Caco-2 (cell line): Measurements from ENCODE around the gene FBN3. TPM values are rescaled to one million over a fixed set of nuclear protein-coding genes. Genes with fewer than 3 reads are reported as not detected.

Experiments
- BruUV-seq: library from RNA; stranded (reverse); fragments of 400-500 nt; replicated peaks from 2 replicates; lab custom pipeline; 2021; lab: Mats Ljungman, UMichigan
- CTCF ChIA-PET: fragments of 300-600 bp; sonication (Branson Sonifier 250); formaldehyde crosslinking; loops from one replicate; lab custom pipeline; 2022; ENCODE audit warnings: antibody characterized with exemption; lab: Charles Lee
- POLR2A ChIA-PET: fragments of 300-600 bp; sonication (Branson Sonifier 250); formaldehyde crosslinking; loops from one replicate; lab custom pipeline; 2022; ENCODE audit warnings: antibody characterized with exemption; lab: Charles Lee
- DNase-seq, 2 experiments: peaks; one replicate each; pipeline versions ENCODE4 v3.0.0 to v3.0.0-alpha.2; 2020 to 2022
- H3K27me3 ChIP-seq: replicated peaks from 2 replicates; pipeline ENCODE4 v1.6.0; 2011; ENCODE audit warnings: low read length; ENCODE audit not compliant: control insufficient read depth, insufficient read depth
- H3K36me3 ChIP-seq: 2 replicates; pipeline ENCODE4 v1.5.1; 2011; ENCODE audit warnings: low read length; ENCODE audit not compliant: control insufficient read depth, insufficient read depth
- H3K4me1 ChIP-seq: fragments of 250-450 bp; sonication (Bioruptor Pico); 2 replicates; pipeline ENCODE4 v1.5.1; 2020; ENCODE audit warnings: mild to moderate bottlenecking
- H3K4me3 ChIP-seq: 2 replicates; pipeline ENCODE4 v1.5.1; 2011; ENCODE audit warnings: low read depth, mild to moderate bottlenecking, control low read depth, low read length
- H3K9me3 ChIP-seq: fragments of 250-450 bp; sonication (Bioruptor Pico); 2 replicates; pipeline ENCODE4 v1.5.1; 2020; ENCODE audit warnings: mild to moderate bottlenecking, moderate library complexity
- H3K27ac Mint-ChIP-seq: one replicate; pipeline ENCODE4 v1.8.0; 2022; ENCODE audit warnings: mixed read lengths; ENCODE audit not compliant: unreplicated experiment
- H3K27me3 Mint-ChIP-seq: one replicate; pipeline ENCODE4 v1.8.0; 2022; ENCODE audit warnings: mixed read lengths; ENCODE audit not compliant: insufficient read depth, unreplicated experiment
- H3K36me3 Mint-ChIP-seq: one replicate; pipeline ENCODE4 v1.8.0; 2022; ENCODE audit warnings: mild to moderate bottlenecking, mixed read lengths; ENCODE audit not compliant: insufficient read depth, unreplicated experiment
- H3K4me1 Mint-ChIP-seq: one replicate; pipeline ENCODE4 v1.8.0; 2022; ENCODE audit warnings: low read depth, mixed read lengths; ENCODE audit not compliant: unreplicated experiment
- H3K4me3 Mint-ChIP-seq: one replicate; pipeline ENCODE4 v1.8.0; 2022; ENCODE audit warnings: mild to moderate bottlenecking, moderate library complexity, mixed read lengths; ENCODE audit not compliant: unreplicated experiment
- H3K9me3 Mint-ChIP-seq: one replicate; pipeline ENCODE4 v1.8.0; 2022; ENCODE audit warnings: mixed read lengths; ENCODE audit not compliant: unreplicated experiment
- intact Hi-C: fragments of 100-400 bp; cut with micrococcal nuclease; formaldehyde crosslinking; loops from one replicate; pipeline ENCODE4 v1.10.0; 2022; ENCODE audit not compliant: unreplicated experiment
- total RNA-seq: library from RNA; stranded (reverse); gene quantifications from 2 replicates; pipeline ENCODE4 v1.2.3, GENCODE V29; 2022
- TF ChIP-seq, protein P1 (sequence below), 2 experiments: fragments of 200-600 bp in 1 of 2; IDR thresholded peaks; 1 replicate in 1 of 2; 2 replicates in 1 of 2; pipeline versions ENCODE4 v1.5.1 to v1.8.0; 2011 to 2022; ENCODE audit warnings: antibody characterized with exemption in 1 of 2, control low read depth in 1 of 2, inconsistent platforms in 1 of 2, low read depth in 1 of 2, low read length in 1 of 2, mild to moderate bottlenecking in 1 of 2, moderate library complexity in 1 of 2; ENCODE audit not compliant: insufficient read depth in 1 of 2, severe bottlenecking in 1 of 2, unreplicated experiment in 1 of 2

Gene FBN3
- total RNA-seq, 1 experiment from 2014 or later, result 16.4 TPM

DNA sequence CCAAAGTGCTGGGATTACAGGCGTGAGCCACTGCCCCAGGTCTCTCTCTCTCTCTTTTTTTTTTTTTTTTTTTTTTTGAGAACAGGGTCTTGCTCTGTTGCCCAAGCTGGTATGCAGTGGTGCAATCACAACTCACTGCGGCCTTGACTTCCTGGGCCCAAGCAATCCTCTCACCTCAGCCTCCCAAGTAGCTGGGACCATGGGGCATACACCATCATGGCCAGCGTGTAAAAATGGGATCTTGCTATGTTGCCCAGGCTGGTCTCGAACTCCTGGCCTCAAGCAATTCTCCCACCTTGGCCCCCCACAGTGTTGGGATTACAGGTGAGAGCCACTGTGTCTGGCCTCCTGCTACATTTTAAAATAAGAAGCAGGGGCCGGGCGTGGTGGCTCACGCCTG is 19.1 kb upstream of the FBN3 start:
- ChIA-PET CTCF (interaction anchor here (0.6 kb wide), 1 partner anchor 1087 kb away, joined by 9 read pairs; no protein-coding TSS in a partner anchor), POLR2A (no interaction called here)
- Histone ChIP-seq H3K9me3 (no peaks in the 10 kb centered on the region), H3K4me1 (no peaks in the 10 kb centered on the region; the same call in 1 of the 2 replicates), H3K4me3 (no peak overlapping the region), H3K36me3 (no peaks in the 10 kb centered on the region), H3K27me3 (no peaks in the 10 kb centered on the region)
- no peaks in the 10 kb centered on the region for H3K27me3 Mint-ChIP-seq
- no peaks in the 10 kb centered on the region for H3K4me1 Mint-ChIP-seq
- TF ChIP-seq, protein P1, sequence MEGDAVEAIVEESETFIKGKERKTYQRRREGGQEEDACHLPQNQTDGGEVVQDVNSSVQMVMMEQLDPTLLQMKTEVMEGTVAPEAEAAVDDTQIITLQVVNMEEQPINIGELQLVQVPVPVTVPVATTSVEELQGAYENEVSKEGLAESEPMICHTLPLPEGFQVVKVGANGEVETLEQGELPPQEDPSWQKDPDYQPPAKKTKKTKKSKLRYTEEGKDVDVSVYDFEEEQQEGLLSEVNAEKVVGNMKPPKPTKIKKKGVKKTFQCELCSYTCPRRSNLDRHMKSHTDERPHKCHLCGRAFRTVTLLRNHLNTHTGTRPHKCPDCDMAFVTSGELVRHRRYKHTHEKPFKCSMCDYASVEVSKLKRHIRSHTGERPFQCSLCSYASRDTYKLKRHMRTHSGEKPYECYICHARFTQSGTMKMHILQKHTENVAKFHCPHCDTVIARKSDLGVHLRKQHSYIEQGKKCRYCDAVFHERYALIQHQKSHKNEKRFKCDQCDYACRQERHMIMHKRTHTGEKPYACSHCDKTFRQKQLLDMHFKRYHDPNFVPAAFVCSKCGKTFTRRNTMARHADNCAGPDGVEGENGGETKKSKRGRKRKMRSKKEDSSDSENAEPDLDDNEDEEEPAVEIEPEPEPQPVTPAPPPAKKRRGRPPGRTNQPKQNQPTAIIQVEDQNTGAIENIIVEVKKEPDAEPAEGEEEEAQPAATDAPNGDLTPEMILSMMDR (IDR thresholded peaks at IDR 0.05; ENCODE audit: insufficient read depth in 1 of 2, low read depth in 1 of 2, low read length in 1 of 2, severe bottlenecking in 1 of 2, unreplicated experiment in 1 of 2), result no peak
- no peaks in the 10 kb centered on the region for H3K36me3 Mint-ChIP-seq
- no peak for DNase-seq
- intact Hi-C loops, result no loop called here
- no TSS peak for BruUV-seq
- H3K9me3 Mint-ChIP-seq, result no peaks in the 10 kb centered on the region
- H3K4me3 Mint-ChIP-seq, result no peak overlapping the region
- H3K27ac Mint-ChIP-seq, result no peak overlapping the region

GRCh38 chr19:8167985-8168384 is 18.6 kb upstream of the FBN3 start:
- no peaks in the 10 kb centered on the region for H3K36me3 ChIP-seq
- ChIA-PET CTCF (interaction anchor here (0.6 kb wide), 1 partner anchor 1087 kb away, joined by 9 read pairs; no protein-coding TSS in a partner anchor), POLR2A (no interaction called here)
- H3K4me3 Mint-ChIP-seq, result no peak overlapping the region
- BruUV-seq, result no TSS peak
- DNase-seq, result no peak
- H3K9me3 Mint-ChIP-seq, result no peaks in the 10 kb centered on the region
- intact Hi-C loops, result no loop called here
- H3K4me3 ChIP-seq, result no peak overlapping the region
- H3K4me1 Mint-ChIP-seq, result no peaks in the 10 kb centered on the region
- H3K27me3 ChIP-seq, result no peaks in the 10 kb centered on the region
- H3K4me1 ChIP-seq, result no peaks in the 10 kb centered on the region; the same call in 1 of the 2 replicates
- H3K36me3 Mint-ChIP-seq, result no peaks in the 10 kb centered on the region
- TF ChIP-seq, protein P1 (IDR thresholded peaks at IDR 0.05; ENCODE audit: insufficient read depth in 1 of 2, low read depth in 1 of 2, low read length in 1 of 2, severe bottlenecking in 1 of 2, unreplicated experiment in 1 of 2), result no peak
- H3K9me3 ChIP-seq, result no peaks in the 10 kb centered on the region
- no peaks in the 10 kb centered on the region for H3K27me3 Mint-ChIP-seq
- H3K27ac Mint-ChIP-seq, result no peak overlapping the region

GRCh38 chr19:8163759-8164158 is 14.4 kb upstream of the FBN3 start:
- no peaks in the 10 kb centered on the region for H3K4me1 Mint-ChIP-seq
- H3K27me3 Mint-ChIP-seq, result no peaks in the 10 kb centered on the region
- Histone ChIP-seq H3K27me3 (no peaks in the 10 kb centered on the region), H3K4me1 (no peaks in the 10 kb centered on the region; the same call in 1 of the 2 replicates), H3K36me3 (no peaks in the 10 kb centered on the region), H3K4me3 (no peak overlapping the region), H3K9me3 (no peaks in the 10 kb centered on the region)
- DNase-seq, result no peak
- H3K27ac Mint-ChIP-seq, result no peak overlapping the region
- H3K9me3 Mint-ChIP-seq, result no peaks in the 10 kb centered on the region
- H3K36me3 Mint-ChIP-seq, result no peaks in the 10 kb centered on the region
- POLR2A ChIA-PET, result no interaction called here
- BruUV-seq, result no TSS peak
- TF ChIP-seq, protein P1 (IDR thresholded peaks at IDR 0.05; ENCODE audit: insufficient read depth in 1 of 2, low read depth in 1 of 2, low read length in 1 of 2, severe bottlenecking in 1 of 2, unreplicated experiment in 1 of 2), result no peak
- CTCF ChIA-PET, result no interaction called here
- intact Hi-C loops, result no loop called here
- H3K4me3 Mint-ChIP-seq, result no peak overlapping the region
